NCI-H748 treated with DMSO at 0.1 percent for 48 hours (cell line): ENCODE results near the gene KIAA0319L.

Source experiments
- DNase-seq: peaks from one replicate; lab custom pipeline; 2025; lab: John Stamatoyannopoulos, UW

KIAA0319L gene

GRCh38 chr1:35563166-35563565, 6.0 kb upstream of the KIAA0319L start:
- DNase-seq: no peak

- DNase-seq: no peak
These were observed 4.9 kb upstream of the KIAA0319L start for GRCh38 chr1:35561972-35562680.

- DNase-seq: no peak
These were observed 4.2 kb upstream of the KIAA0319L start for GRCh38 chr1:35561297-35561971.

GRCh38 chr1:35560256-35561225, 3.3 kb upstream of the KIAA0319L start:
- no peak for DNase-seq

- DNase-seq: no peak
These were observed 2.2 kb upstream of the KIAA0319L start for GRCh38 chr1:35559317-35559944.

- DNase-seq: no peak
These were observed 1.4 kb upstream of the KIAA0319L start for GRCh38 chr1:35558374-35559316.

GRCh38 chr1:35557611-35558373, 589 bp upstream of the KIAA0319L start, which contains the start of gene NCDN:
Gene NCDN (plus strand): TSS chr1:35557799. CDS start chr1:35558191, 392 bp downstream.
- DNase-seq: peak; percentile 75

- DNase-seq: no peak
These were observed 602 bp downstream of the KIAA0319L start for GRCh38 chr1:35556484-35557117.

- DNase-seq: peak; percentile 87
These were observed 1.4 kb downstream of the KIAA0319L start for GRCh38 chr1:35555601-35556477.

- DNase-seq: no peak
These were observed 2.0 kb downstream of the KIAA0319L start for GRCh38 chr1:35555212-35555584.

- DNase-seq: no peak
These were observed 2.7 kb downstream of the KIAA0319L start for GRCh38 chr1:35554266-35555211.

GRCh38 chr1:35553851-35554250, 3.4 kb downstream of the KIAA0319L start:
- no peak for DNase-seq

GRCh38 chr1:35546614-35547013, 10.6 kb downstream of the KIAA0319L start:
- DNase-seq: no peak

GRCh38 chr1:35544976-35545375, 12.2 kb downstream of the KIAA0319L start:
- no peak for DNase-seq

GRCh38 chr1:35539824-35540261, 17.4 kb downstream of the KIAA0319L start:
- no peak for DNase-seq

GRCh38 chr1:35539073-35539823, 18.0 kb downstream of the KIAA0319L start:
- no peak for DNase-seq

GRCh38 chr1:35537806-35538205, 19.4 kb downstream of the KIAA0319L start:
- DNase-seq: no peak
